Neutrophil (primary cell): ENCODE results near the gene CNOT8.

Experiments
- H3K27ac ChIP-seq: fragments of 200-600 bp; sonication (generic); 2 replicates; pipeline ENCODE4 v1.5.1; 2016; ENCODE audit warnings: mild to moderate bottlenecking, moderate library complexity
- H3K27me3 ChIP-seq: fragments of 200-600 bp; sonication (generic); 2 replicates; pipeline ENCODE4 v1.6.0; 2016; ENCODE audit warnings: mild to moderate bottlenecking
- H3K36me3 ChIP-seq: fragments of 200-600 bp; sonication (generic); 2 replicates; pipeline ENCODE4 v1.5.1; 2017
- H3K4me1 ChIP-seq, 2 experiments: fragments of 200-600 bp in 1 of 2; sonication (generic) in 1 of 2; 1 replicate in 1 of 2; 2 replicates in 1 of 2; pipeline versions ENCODE4 v1.5.1 to v1.6.1; 2013 to 2016; ENCODE audit warnings: low read depth in 1 of 2, low read length in 1 of 2, mild to moderate bottlenecking in 1 of 2, moderate library complexity in 1 of 2; ENCODE audit not compliant: control insufficient read depth in 1 of 2, insufficient read depth in 1 of 2
- H3K4me3 ChIP-seq, 2 experiments: fragments of 200-600 bp in 1 of 2; sonication (generic) in 1 of 2; 1 replicate in 1 of 2; 2 replicates in 1 of 2; pipeline ENCODE4 v1.5.1; 2013 to 2016; ENCODE audit warnings: low read depth in 1 of 2, low read length in 1 of 2, mild to moderate bottlenecking in 1 of 2, moderate library complexity in 1 of 2
- H3K9me3 ChIP-seq: fragments of 200-600 bp; sonication (generic); 2 replicates; pipeline ENCODE4 v1.5.1; 2016
- CTCF ChIP-seq: fragments of 200-600 bp; sonication (generic); IDR thresholded peaks from 2 replicates; pipeline ENCODE4 v1.5.1; 2016; ENCODE audit warnings: antibody characterized with exemption

Gene CNOT8

GRCh38 chr5:154857530-154858296 is 714 bp upstream of the CNOT8 start:
- Histone ChIP-seq H3K27me3 (no peaks in the 10 kb centered on the region), H3K9me3 (no peaks in the 10 kb centered on the region), H3K36me3 (no peaks in the 10 kb centered on the region), H3K27ac (peak overlapping the region; percentile 95), H3K4me3 (peak overlapping the region; percentile 91 to 98), H3K4me1 (peaks cover 33 to 38% of the 10 kb centered on the region in 2 experiments)
- no peak for TF ChIP-seq CTCF

GRCh38 chr5:154858972-154859871 is 795 bp downstream of the CNOT8 start:
- H3K36me3 ChIP-seq: peaks cover 13% of the 10 kb centered on the region
- H3K27ac ChIP-seq: peak overlapping the region; percentile 95
- no peak for TF ChIP-seq CTCF
- peaks cover 33 to 38% of the 10 kb centered on the region in 2 experiments for H3K4me1 ChIP-seq
- no peaks in the 10 kb centered on the region for H3K9me3 ChIP-seq
- H3K4me3 ChIP-seq: peak overlapping the region; percentile 91 to 98
- H3K27me3 ChIP-seq: no peaks in the 10 kb centered on the region

GRCh38 chr5:154860123-154860522 is 1.7 kb downstream of the CNOT8 start:
- Histone ChIP-seq H3K4me3 (peak overlapping the region; percentile 91 to 98), H3K36me3 (peaks cover 22% of the 10 kb centered on the region), H3K4me1 (peaks cover 33 to 38% of the 10 kb centered on the region in 2 experiments)

GRCh38 chr5:154860765-154861164 is 2.3 kb downstream of the CNOT8 start:
- Histone ChIP-seq H3K4me1 (peaks cover 33 to 38% of the 10 kb centered on the region in 2 experiments), H3K36me3 (peaks cover 28% of the 10 kb centered on the region), H3K27ac (peak overlapping the region; percentile 95), H3K4me3 (peak overlapping the region; percentile 91 to 98), H3K9me3 (no peaks in the 10 kb centered on the region), H3K27me3 (no peaks in the 10 kb centered on the region)
- TF ChIP-seq CTCF: no peak

More at GRCh38 chr5:154860123-154860522, 1.7 kb downstream of the CNOT8 start:
- H3K9me3 ChIP-seq: no peaks in the 10 kb centered on the region
- no peak for TF ChIP-seq CTCF
- H3K27ac ChIP-seq: peak overlapping the region; percentile 95
- H3K27me3 ChIP-seq: no peaks in the 10 kb centered on the region

GRCh38 chr5:154861946-154862345 is 3.5 kb downstream of the CNOT8 start:
- H3K4me3 ChIP-seq: no peak overlapping the region
- H3K36me3 ChIP-seq: peaks cover 38% of the 10 kb centered on the region
- H3K4me1 ChIP-seq: peaks cover 31 to 35% of the 10 kb centered on the region in 2 experiments
- peak overlapping the region; percentile 95 for H3K27ac ChIP-seq
- no peaks in the 10 kb centered on the region for H3K9me3 ChIP-seq
- no peaks in the 10 kb centered on the region for H3K27me3 ChIP-seq
- TF ChIP-seq CTCF: no peak
